ES-I3 (cell line): Measurements from ENCODE around the gene SUPT20H.
A peak's percentile ranks its signal among the peaks of the same experiment; 100 is the strongest.

Source experiments
- H3K36me3 ChIP-seq: 2 replicates; pipeline ENCODE4 v1.6.1; 2013; ENCODE audit warnings: mild to moderate bottlenecking, low read length, control low read depth, moderate library complexity; ENCODE audit not compliant: insufficient read depth
- H3K4me1 ChIP-seq: 2 replicates; pipeline ENCODE4 v1.6.1; 2013; ENCODE audit warnings: mild to moderate bottlenecking, control low read depth, low read length; ENCODE audit not compliant: insufficient read depth
- H3K9ac ChIP-seq: 2 replicates; pipeline ENCODE4 v1.6.1; 2013; ENCODE audit warnings: low read depth, mild to moderate bottlenecking, low read length, moderate library complexity
- H3K9me3 ChIP-seq: 2 replicates; pipeline ENCODE4 v1.6.1; 2013; ENCODE audit warnings: mild to moderate bottlenecking, low read length, moderate library complexity; ENCODE audit not compliant: control insufficient read depth, insufficient read depth

The SUPT20H gene

GRCh38 chr13:37058910-37059847 is at the start of gene SUPT20H:
SUPT20H (minus strand) TSS chr13:37059688; CDS start chr13:37051490, 8,198 bp downstream.
- Histone ChIP-seq H3K4me1 (no peaks in the 10 kb centered on the region), H3K9ac (peak within 1 kb of the TSS; percentile 93), H3K9me3 (no peaks in the 10 kb centered on the region), H3K36me3 (no peaks in the 10 kb centered on the region; the same call in none of the 2 replicates)

GRCh38 chr13:37109051-37109678 is 49.7 kb upstream of the SUPT20H start:
- no peak overlapping the region for H3K9ac ChIP-seq
- no peaks in the 10 kb centered on the region; the same call in 1 of the 2 replicates for H3K9me3 ChIP-seq
- H3K4me1 ChIP-seq: peaks cover 16% of the 10 kb centered on the region
- H3K36me3 ChIP-seq: no peaks in the 10 kb centered on the region

- Histone ChIP-seq H3K36me3 (no peaks in the 10 kb centered on the region), H3K9ac (no peak overlapping the region), H3K4me1 (peaks cover 19% of the 10 kb centered on the region), H3K9me3 (no peaks in the 10 kb centered on the region; the same call in 1 of the 2 replicates)
Observed at GRCh38 chr13:37107868-37108267, 48.4 kb upstream of the SUPT20H start.

GRCh38 chr13:37107456-37107855 is 48.0 kb upstream of the SUPT20H start:
- Histone ChIP-seq H3K4me1 (peaks cover 23% of the 10 kb centered on the region), H3K36me3 (no peaks in the 10 kb centered on the region), H3K9ac (no peak overlapping the region), H3K9me3 (no peaks in the 10 kb centered on the region; the same call in 1 of the 2 replicates)

GRCh38 chr13:37106642-37107041 is 47.2 kb upstream of the SUPT20H start:
- Histone ChIP-seq H3K9me3 (no peaks in the 10 kb centered on the region; the same call in 1 of the 2 replicates), H3K9ac (no peak overlapping the region), H3K36me3 (no peaks in the 10 kb centered on the region), H3K4me1 (peaks cover 25% of the 10 kb centered on the region)

GRCh38 chr13:37105251-37105714 is 45.8 kb upstream of the SUPT20H start, which contains the start of gene CSNK1A1L:
CSNK1A1L (minus strand) TSS chr13:37105664; CDS start chr13:37105256, 408 bp downstream.
- Histone ChIP-seq H3K36me3 (no peaks in the 10 kb centered on the region), H3K9me3 (no peaks in the 10 kb centered on the region; the same call in 1 of the 2 replicates)

GRCh38 chr13:37102896-37103295 is 43.4 kb upstream of the SUPT20H start:
- Histone ChIP-seq H3K36me3 (no peaks in the 10 kb centered on the region), H3K9ac (no peak overlapping the region), H3K9me3 (no peaks in the 10 kb centered on the region; the same call in 1 of the 2 replicates), H3K4me1 (peaks cover 25% of the 10 kb centered on the region)

More at GRCh38 chr13:37105251-37105714, 45.8 kb upstream of the SUPT20H start, which contains the start of gene CSNK1A1L:
- Histone ChIP-seq H3K4me1 (peaks cover 25% of the 10 kb centered on the region), H3K9ac (no peak within 1 kb of the TSS)

- no peaks in the 10 kb centered on the region for H3K36me3 ChIP-seq
- peaks cover 10% of the 10 kb centered on the region for H3K4me1 ChIP-seq
- H3K9ac ChIP-seq: no peak overlapping the region
- H3K9me3 ChIP-seq: no peaks in the 10 kb centered on the region; the same call in 1 of the 2 replicates
Observed at GRCh38 chr13:37101201-37101600, 41.7 kb upstream of the SUPT20H start.

GRCh38 chr13:37100731-37101130 is 41.2 kb upstream of the SUPT20H start:
- Histone ChIP-seq H3K9ac (no peak overlapping the region), H3K9me3 (no peaks in the 10 kb centered on the region; the same call in 1 of the 2 replicates), H3K36me3 (no peaks in the 10 kb centered on the region), H3K4me1 (peaks cover 9% of the 10 kb centered on the region; the same call in 1 of the 2 replicates)

- Histone ChIP-seq H3K4me1 (no peaks in the 10 kb centered on the region), H3K9me3 (no peaks in the 10 kb centered on the region), H3K36me3 (no peaks in the 10 kb centered on the region), H3K9ac (no peak overlapping the region)
Observed at GRCh38 chr13:37097076-37097475, 37.6 kb upstream of the SUPT20H start.

- Histone ChIP-seq H3K4me1 (no peaks in the 10 kb centered on the region), H3K9me3 (no peaks in the 10 kb centered on the region), H3K36me3 (no peaks in the 10 kb centered on the region), H3K9ac (no peak overlapping the region)
Observed at GRCh38 chr13:37094840-37095239, 35.4 kb upstream of the SUPT20H start.

GRCh38 chr13:37094099-37094498 is 34.6 kb upstream of the SUPT20H start:
- Histone ChIP-seq H3K9me3 (no peaks in the 10 kb centered on the region), H3K4me1 (no peaks in the 10 kb centered on the region), H3K36me3 (no peaks in the 10 kb centered on the region), H3K9ac (no peak overlapping the region)

GRCh38 chr13:37091835-37092234 is 32.3 kb upstream of the SUPT20H start:
- Histone ChIP-seq H3K9me3 (no peaks in the 10 kb centered on the region), H3K4me1 (no peaks in the 10 kb centered on the region), H3K9ac (no peak overlapping the region), H3K36me3 (no peaks in the 10 kb centered on the region)

GRCh38 chr13:37090912-37091311 is 31.4 kb upstream of the SUPT20H start:
- Histone ChIP-seq H3K9me3 (no peaks in the 10 kb centered on the region), H3K9ac (no peak overlapping the region), H3K36me3 (no peaks in the 10 kb centered on the region), H3K4me1 (no peaks in the 10 kb centered on the region)
